Left renal pelvis (tissue), 4 donors: ENCODE results near the gene PRKCE. TPM values are rescaled to one million over a fixed set of nuclear protein-coding genes. Genes with fewer than 3 reads are reported as not detected.
"Not testable (repeated sequence)": the region's sequence is repeated elsewhere in the genome, so short reads cannot be mapped to it uniquely, and the experiment has no call there.

Experiments used
- DNase-seq, 4 donors: peaks; one replicate each; pipeline ENCODE4 v3.0.0-alpha.2; 2013; ENCODE audit warnings: low read depth in 4 of 4, low spot score in 3 of 4
- polyA plus RNA-seq, 4 donors: library from polyadenylated mRNA; unstranded; fragments of 120-200 nt; gene quantifications; one replicate each; pipeline ENCODE4 v1.2.1, GENCODE V29; 2013; ENCODE audit not compliant: insufficient read length in 4 of 4

Gene PRKCE
- polyA plus RNA-seq, 4 donors, result 8.2 to 16.0 (median 9.0) TPM

GRCh38 chr2:45695480-45696007 lies 44.1 kb downstream of the PRKCE start:
- not testable (repeated sequence) for DNase-seq

GRCh38 chr2:45696708-45697107 lies 45.2 kb downstream of the PRKCE start:
- no peak for DNase-seq

DNA sequence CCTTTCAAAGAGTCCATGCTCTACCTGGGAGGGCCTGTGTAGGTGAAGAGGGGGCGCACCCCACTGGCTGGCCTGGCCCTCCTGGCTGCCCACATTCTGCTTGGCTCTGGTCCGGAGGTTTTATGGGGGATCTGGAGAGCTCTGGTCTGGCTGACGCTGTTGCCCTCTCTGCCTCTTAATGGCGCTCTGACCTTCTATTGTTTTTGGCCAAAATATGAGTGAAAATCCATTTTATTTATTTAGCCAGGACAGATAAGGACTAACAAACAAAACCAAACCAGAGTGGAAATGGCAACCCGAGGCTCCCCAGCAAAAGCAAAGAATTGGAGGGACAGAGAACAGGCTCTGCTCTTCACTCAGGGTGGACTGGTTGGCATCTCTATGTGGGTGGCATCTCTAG lies 45.7 kb downstream of the PRKCE start:
- no peak for DNase-seq

GRCh38 chr2:45698554-45698953 lies 47.1 kb downstream of the PRKCE start:
- DNase-seq, result no peak

- no peak for DNase-seq
Observed at GRCh38 chr2:45699032-45699658, 47.7 kb downstream of the PRKCE start.

DNA sequence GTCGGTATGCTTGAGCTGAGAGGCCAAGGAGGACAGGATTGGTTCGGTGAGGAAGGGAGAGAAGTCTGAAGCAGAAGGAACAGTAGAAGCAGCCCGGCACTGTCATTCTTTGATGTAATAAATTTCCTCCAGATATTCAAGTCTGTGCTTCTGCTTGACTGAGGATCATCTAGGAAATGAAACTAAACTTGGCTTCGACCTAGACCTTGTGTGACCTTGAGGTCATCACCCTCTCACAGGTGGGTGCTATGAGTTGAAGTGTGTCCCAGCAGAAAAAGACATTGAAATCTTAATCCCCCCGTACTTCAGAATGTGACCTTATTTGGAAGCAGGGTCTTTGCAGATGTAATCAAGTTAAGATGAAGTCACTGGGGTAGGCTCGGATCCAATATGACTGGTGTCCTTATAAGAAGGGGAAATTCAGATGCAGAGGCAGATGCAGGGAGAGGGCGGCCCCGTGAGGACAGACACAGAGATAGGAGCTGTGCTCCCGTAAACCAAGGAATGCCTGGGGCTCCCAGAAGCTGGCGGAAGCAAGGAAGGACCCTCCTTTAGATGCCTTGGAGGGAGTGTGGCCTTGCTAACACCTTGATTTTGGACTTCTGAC lies 49.0 kb downstream of the PRKCE start:
- DNase-seq, result no peak

DNA sequence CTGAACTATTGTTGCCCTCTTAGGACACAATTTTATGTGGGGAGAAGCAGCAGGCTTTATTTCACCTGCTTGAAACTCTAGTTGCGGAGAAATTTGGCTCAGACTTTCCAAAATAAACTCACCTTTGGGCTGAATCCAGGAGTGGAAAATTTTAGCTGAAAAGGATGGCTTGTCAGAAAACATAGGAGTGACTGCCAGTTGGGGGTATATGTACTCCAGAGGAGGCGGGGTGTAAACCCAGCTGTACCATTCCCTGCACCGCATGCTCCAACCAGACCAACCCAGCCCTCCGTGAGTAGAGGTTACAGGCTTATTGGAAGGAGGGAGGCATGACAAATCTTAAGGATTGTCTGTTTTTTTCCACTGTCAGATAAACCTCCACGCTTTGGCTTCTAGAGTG lies 53.8 kb downstream of the PRKCE start:
- no peak for DNase-seq

DNA sequence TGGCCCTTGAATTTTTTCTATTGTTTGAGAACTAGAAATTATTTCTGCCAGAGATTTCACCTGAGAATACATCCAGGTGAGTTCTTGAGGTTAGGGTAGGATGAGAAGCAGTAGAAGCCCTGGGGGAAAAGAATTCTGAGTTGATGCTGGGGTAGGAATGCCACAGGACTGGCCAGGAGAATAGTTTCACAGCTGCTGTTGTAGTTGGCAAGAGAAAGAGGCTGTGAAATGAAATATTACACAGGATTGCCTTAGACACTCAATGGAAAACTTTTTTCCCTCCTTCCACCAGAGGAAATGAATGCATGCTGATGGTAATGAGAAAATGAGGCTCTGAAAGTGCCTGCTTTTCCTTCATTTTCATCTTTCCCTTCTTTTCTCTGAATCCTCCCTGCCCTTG lies 54.6 kb downstream of the PRKCE start:
- DNase-seq, result no peak

- DNase-seq, result no peak
Observed at GRCh38 chr2:45707006-45707405, 55.5 kb downstream of the PRKCE start.

DNA sequence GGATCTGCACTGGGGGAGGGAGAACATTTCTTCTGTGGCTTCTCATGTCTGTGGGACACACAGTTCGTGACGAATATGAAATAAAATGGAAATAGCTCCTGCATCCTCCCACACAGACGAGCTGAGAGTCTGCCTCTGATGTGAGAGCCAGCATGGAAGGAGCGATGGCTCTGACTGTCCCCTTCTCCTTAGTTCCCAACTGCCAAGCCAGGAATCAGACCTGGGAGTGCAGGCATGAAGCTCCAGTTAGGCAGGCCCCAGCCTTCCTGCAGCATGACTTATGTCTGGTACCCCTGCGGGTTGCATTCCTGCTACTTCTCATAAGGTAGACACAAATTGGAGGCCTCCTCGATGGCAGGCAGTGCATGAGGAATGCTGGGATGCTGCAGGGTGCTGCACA lies 56.2 kb downstream of the PRKCE start:
- DNase-seq, result no peak

GRCh38 chr2:45708501-45708900 lies 57.0 kb downstream of the PRKCE start:
- no peak for DNase-seq

- no peak for DNase-seq
Observed at GRCh38 chr2:45709137-45709536, 57.7 kb downstream of the PRKCE start.

DNA sequence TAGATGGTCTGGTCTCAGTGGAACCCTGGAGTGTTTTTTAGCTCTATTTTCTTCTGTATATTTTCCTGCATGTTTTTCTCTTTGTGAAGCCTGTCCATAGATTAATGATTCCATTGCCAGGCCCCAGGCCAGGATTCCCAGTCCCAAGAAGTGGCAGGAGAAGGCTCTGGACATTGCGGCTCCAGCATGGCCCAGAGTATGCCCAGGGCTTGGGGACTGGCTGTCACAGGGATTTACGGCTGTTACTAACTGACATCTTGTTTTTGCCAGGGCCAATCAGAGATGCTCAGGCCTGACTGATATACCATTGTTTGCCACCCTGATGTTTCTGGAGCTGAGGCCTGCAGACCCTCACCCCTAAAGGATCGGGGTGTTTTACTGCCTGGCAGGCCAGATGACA lies 59.0 kb downstream of the PRKCE start:
- DNase-seq, result no peak

DNA sequence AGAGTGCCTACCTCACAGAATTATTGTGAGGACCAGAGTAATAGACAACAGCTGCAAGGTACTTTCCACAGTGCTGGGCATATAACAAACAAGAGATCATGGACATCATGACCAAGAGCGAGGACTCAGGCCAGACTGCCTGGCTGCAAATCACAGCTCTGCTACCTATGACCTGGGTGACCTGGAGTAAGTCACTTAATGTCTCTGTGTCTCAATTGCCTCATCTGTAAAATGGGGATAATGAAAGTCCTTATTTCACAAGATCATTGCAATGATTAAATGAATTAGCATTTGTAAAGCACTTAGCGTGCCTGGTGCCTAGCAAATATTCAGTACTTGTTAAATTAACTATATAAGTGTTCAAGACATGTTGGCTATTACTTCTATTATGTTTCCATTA lies 59.7 kb downstream of the PRKCE start:
- no peak for DNase-seq

- no peak for DNase-seq
Observed at GRCh38 chr2:45712570-45712969, 61.1 kb downstream of the PRKCE start.

DNA sequence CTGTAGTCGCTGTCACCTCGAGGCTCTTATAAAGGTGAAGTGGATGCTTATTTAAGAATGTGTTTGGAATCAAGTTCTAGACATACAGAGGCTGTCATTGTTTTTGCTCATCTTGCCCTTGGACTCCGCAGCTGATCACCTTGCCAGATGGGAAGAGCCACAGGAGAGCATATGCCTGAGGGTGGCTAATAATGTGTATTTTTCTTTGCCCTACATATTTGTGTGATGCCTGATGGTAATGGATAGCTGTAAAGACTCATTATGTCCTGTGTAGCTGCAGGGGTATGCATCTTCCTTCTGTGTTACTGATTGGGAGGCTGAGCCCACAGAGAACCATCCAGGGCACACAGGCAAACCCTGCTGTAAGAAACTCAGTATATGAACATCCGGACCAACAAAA lies 61.7 kb downstream of the PRKCE start:
- DNase-seq, result no peak

GRCh38 chr2:45713591-45713990 lies 62.1 kb downstream of the PRKCE start:
- no peak for DNase-seq

- no peak for DNase-seq
Observed at GRCh38 chr2:45714679-45715078, 63.2 kb downstream of the PRKCE start.

GRCh38 chr2:45715601-45716379 lies 64.3 kb downstream of the PRKCE start:
- DNase-seq, result no peak

DNA sequence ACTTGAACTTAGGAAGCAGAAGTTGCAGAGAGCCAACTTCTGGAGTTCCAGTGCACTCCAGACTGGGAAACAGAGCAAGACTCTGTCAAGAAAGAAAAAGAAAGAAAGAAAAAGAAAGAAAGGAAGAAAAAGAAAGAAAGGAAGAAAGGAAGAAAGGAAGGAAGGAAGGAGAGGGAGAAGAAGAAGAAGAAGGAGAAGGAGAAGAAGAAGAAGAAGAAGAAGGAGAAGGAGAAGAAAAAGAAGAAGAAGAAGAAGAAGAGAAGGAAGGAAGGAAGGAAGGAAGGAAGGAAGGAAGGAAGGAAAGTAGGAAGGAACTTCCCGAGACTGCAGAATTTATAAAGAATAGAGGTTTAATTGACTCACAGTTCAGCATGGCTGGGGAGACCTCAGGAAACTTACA lies 65.0 kb downstream of the PRKCE start:
- DNase-seq, result not testable (repeated sequence)

GRCh38 chr2:45716915-45717314 lies 65.4 kb downstream of the PRKCE start:
- no peak for DNase-seq

GRCh38 chr2:45720210-45720609 lies 68.7 kb downstream of the PRKCE start:
- no peak for DNase-seq
